ENCODE measurements around the gene SLC38A9. TPM values are rescaled to one million over a fixed set of nuclear protein-coding genes. Genes with fewer than 3 reads are reported as not detected.

The SLC38A9 gene
- total and polyA plus RNA-seq, 4 donors = 11.4 to 31.0 (median 18.6) TPM

GRCh38 chr5:55715519-55716078, 3.5 kb upstream of the SLC38A9 start:
- WGBS = 97% methylated on average over 6 of the region's 6 CpGs
- Histone ChIP-seq H3K27ac (ENCODE audit: low read depth in 1 of 2, low read length in 2 of 2) (no peak overlapping the region), H3K4me3 (ENCODE audit: low read depth in 1 of 3, low read length in 3 of 3) (no peak overlapping the region), H3K9ac (ENCODE audit: low read depth in 1 of 2, low read length in 2 of 2) (no peak overlapping the region), H3K27me3 (ENCODE audit: control insufficient read depth in 4 of 4, insufficient read depth in 4 of 4, low read length in 3 of 4) (no peaks in the 10 kb centered on the region), H3K36me3 (ENCODE audit: control insufficient read depth in 4 of 4, insufficient read depth in 3 of 4, low read depth in 1 of 4, low read length in 3 of 4) (no peaks in the 10 kb centered on the region), H3K9me3 (ENCODE audit: control insufficient read depth in 4 of 4, low read length in 3 of 4) (no peaks in the 10 kb centered on the region), H3K4me1 (ENCODE audit: control insufficient read depth in 4 of 4, insufficient read depth in 4 of 4, low read length in 3 of 4) (peaks cover 0 to 13% (median 11%) of the 10 kb centered on the region in 4 donors)
- no peak for DNase-seq (ENCODE audit: low spot score)
- no peak for TF ChIP-seq SP1 (IDR thresholded peaks at IDR 0.05)
- no peak for TF ChIP-seq ATF3 (IDR thresholded peaks at IDR 0.05)
- TF ChIP-seq, protein P1, sequence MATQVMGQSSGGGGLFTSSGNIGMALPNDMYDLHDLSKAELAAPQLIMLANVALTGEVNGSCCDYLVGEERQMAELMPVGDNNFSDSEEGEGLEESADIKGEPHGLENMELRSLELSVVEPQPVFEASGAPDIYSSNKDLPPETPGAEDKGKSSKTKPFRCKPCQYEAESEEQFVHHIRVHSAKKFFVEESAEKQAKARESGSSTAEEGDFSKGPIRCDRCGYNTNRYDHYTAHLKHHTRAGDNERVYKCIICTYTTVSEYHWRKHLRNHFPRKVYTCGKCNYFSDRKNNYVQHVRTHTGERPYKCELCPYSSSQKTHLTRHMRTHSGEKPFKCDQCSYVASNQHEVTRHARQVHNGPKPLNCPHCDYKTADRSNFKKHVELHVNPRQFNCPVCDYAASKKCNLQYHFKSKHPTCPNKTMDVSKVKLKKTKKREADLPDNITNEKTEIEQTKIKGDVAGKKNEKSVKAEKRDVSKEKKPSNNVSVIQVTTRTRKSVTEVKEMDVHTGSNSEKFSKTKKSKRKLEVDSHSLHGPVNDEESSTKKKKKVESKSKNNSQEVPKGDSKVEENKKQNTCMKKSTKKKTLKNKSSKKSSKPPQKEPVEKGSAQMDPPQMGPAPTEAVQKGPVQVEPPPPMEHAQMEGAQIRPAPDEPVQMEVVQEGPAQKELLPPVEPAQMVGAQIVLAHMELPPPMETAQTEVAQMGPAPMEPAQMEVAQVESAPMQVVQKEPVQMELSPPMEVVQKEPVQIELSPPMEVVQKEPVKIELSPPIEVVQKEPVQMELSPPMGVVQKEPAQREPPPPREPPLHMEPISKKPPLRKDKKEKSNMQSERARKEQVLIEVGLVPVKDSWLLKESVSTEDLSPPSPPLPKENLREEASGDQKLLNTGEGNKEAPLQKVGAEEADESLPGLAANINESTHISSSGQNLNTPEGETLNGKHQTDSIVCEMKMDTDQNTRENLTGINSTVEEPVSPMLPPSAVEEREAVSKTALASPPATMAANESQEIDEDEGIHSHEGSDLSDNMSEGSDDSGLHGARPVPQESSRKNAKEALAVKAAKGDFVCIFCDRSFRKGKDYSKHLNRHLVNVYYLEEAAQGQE (IDR thresholded peaks at IDR 0.05) = no peak
- no peak for TF ChIP-seq RXRA (IDR thresholded peaks at IDR 0.05)
- no peak for TF ChIP-seq YY1 (IDR thresholded peaks at IDR 0.05)
- no peak for TF ChIP-seq JUND (IDR thresholded peaks at IDR 0.05)
- TF ChIP-seq EGR1 (IDR thresholded peaks at IDR 0.05; ENCODE audit: low read depth in 2 of 2) = no peak
- no peak for TF ChIP-seq RAD21 (IDR thresholded peaks at IDR 0.05)

DNA sequence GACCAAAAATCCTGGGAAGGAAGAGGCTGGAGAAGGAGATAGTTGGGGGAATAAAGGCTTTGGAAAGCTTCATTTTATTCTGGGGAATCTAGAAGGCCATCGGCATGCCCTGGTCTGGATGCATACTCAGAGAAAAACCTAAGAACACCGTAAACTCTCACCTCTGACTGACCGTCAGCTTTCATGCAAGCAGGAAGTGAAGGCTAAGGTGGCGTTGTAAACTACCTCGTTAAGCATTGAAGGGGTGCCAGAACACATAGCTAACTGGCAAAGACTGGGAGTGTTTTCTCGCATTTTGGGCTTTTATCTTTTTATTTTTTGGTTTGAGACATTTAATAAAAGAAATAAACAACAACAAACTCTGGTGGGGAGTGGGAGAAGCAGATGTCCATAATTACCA, 2.6 kb upstream of the SLC38A9 start:
- no peaks in the 10 kb centered on the region for H3K36me3 ChIP-seq (ENCODE audit: control insufficient read depth in 4 of 4, insufficient read depth in 3 of 4, low read depth in 1 of 4, low read length in 3 of 4)
- no peak overlapping the region for H3K4me3 ChIP-seq (ENCODE audit: low read depth in 1 of 3, low read length in 3 of 3)
- no peak overlapping the region for H3K9ac ChIP-seq (ENCODE audit: low read depth in 1 of 2, low read length in 2 of 2)
- no peak for DNase-seq (ENCODE audit: low spot score)
- no peaks in the 10 kb centered on the region for H3K27me3 ChIP-seq (ENCODE audit: control insufficient read depth in 4 of 4, insufficient read depth in 4 of 4, low read length in 3 of 4)
- H3K27ac ChIP-seq (ENCODE audit: low read depth in 1 of 2, low read length in 2 of 2) = no peak overlapping the region
- no peak for TF ChIP-seq EGR1 (IDR thresholded peaks at IDR 0.05; ENCODE audit: low read depth in 2 of 2)
- no peak for TF ChIP-seq ATF3 (IDR thresholded peaks at IDR 0.05)
- TF ChIP-seq SP1 (IDR thresholded peaks at IDR 0.05) = no peak
- TF ChIP-seq FOXA1 (IDR thresholded peaks at IDR 0.05) = no peak
- TF ChIP-seq GABPA (IDR thresholded peaks at IDR 0.05 in 1 of 2, conservative IDR thresholded peaks at IDR 0.05 in 1 of 2) = no peak
- no peak for TF ChIP-seq HNF4A (conservative IDR thresholded peaks at IDR 0.05)
- no peaks in the 10 kb centered on the region for H3K9me3 ChIP-seq (ENCODE audit: control insufficient read depth in 4 of 4, low read length in 3 of 4)
- 85% methylated on average over 6 of the region's 6 CpGs for WGBS
- H3K4me1 ChIP-seq (ENCODE audit: control insufficient read depth in 4 of 4, insufficient read depth in 4 of 4, low read length in 3 of 4) = peaks cover 0 to 13% (median 11%) of the 10 kb centered on the region in 4 donors

DNA sequence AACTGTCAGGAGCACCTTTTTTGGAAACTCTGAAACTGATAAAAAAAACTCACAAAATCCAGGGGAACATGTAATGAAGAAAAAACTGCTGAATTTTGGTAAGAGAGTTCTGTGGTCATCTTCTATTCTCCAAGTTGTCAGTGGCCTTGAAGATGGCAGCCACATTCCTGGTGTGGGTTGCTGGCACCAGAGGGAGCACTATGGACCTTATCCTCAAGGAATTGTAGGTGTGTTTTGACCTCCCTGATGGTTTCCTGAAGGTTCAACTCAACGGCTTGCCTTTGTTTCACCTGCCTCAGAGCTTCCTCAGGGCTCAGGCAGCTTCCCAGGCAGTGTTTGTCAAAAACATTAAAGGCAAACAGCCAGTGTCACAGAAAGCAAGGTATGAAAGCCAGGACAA, 2.2 kb upstream of the SLC38A9 start:
- 51% methylated on average over 1 of the region's 1 CpG for WGBS
- no peak overlapping the region for H3K9ac ChIP-seq (ENCODE audit: low read depth in 1 of 2, low read length in 2 of 2)
- TF ChIP-seq, protein P1 (IDR thresholded peaks at IDR 0.05) = no peak
- TF ChIP-seq ZBTB33 (IDR thresholded peaks at IDR 0.05) = no peak
- no peak for TF ChIP-seq SP1 (IDR thresholded peaks at IDR 0.05)
- no peak for TF ChIP-seq GABPA (IDR thresholded peaks at IDR 0.05 in 1 of 2, conservative IDR thresholded peaks at IDR 0.05 in 1 of 2)
- TF ChIP-seq FOXA2 (IDR thresholded peaks at IDR 0.05) = no peak
- no peak for TF ChIP-seq ATF3 (IDR thresholded peaks at IDR 0.05)
- no peak for TF ChIP-seq NR2F2 (IDR thresholded peaks at IDR 0.05)
- no peak for TF ChIP-seq YY1 (IDR thresholded peaks at IDR 0.05)
- no peak for TF ChIP-seq HNF4G (IDR thresholded peaks at IDR 0.05)

More for the DNA sequence above, 2.2 kb upstream of the SLC38A9 start:
- no peak for DNase-seq (ENCODE audit: low spot score)
- no peak overlapping the region for H3K27ac ChIP-seq (ENCODE audit: low read depth in 1 of 2, low read length in 2 of 2)
- no peaks in the 10 kb centered on the region for H3K27me3 ChIP-seq (ENCODE audit: control insufficient read depth in 4 of 4, insufficient read depth in 4 of 4, low read length in 3 of 4)
- H3K36me3 ChIP-seq (ENCODE audit: control insufficient read depth in 4 of 4, insufficient read depth in 3 of 4, low read depth in 1 of 4, low read length in 3 of 4) = no peaks in the 10 kb centered on the region
- H3K4me3 ChIP-seq (ENCODE audit: low read depth in 1 of 3, low read length in 3 of 3) = no peak overlapping the region
- peaks cover 0 to 13% (median 11%) of the 10 kb centered on the region in 4 donors for H3K4me1 ChIP-seq (ENCODE audit: control insufficient read depth in 4 of 4, insufficient read depth in 4 of 4, low read length in 3 of 4)
- no peaks in the 10 kb centered on the region for H3K9me3 ChIP-seq (ENCODE audit: control insufficient read depth in 4 of 4, low read length in 3 of 4)

All from liver (tissue), 9 donors.